Heart left ventricle (tissue), 16 donors: ENCODE results near the gene BMPER. TPM values are rescaled to one million over a fixed set of nuclear protein-coding genes. Genes with fewer than 3 reads are reported as not detected.

ENCODE experiments used
- ATAC-seq, 4 donors: fragments of 200-7000 bp; cut with Tn5 transposase; one replicate each; pipeline ENCODE4 v1.9.1; 2020 to 2022; ENCODE audit warnings: moderate library complexity in 4 of 4, mild to moderate bottlenecking in 3 of 4, moderate number of reproducible peaks in 1 of 4
- DNase-seq, 5 donors: peaks; one replicate each; pipeline ENCODE4 v3.0.0-alpha.2; 2020
- H3K27ac ChIP-seq, 12 donors: fragments of 200-600 bp; sonication (generic) in 4 of 12; one replicate each; pipeline versions ENCODE4 v1.5.0 to v1.8.0; 2016 to 2022; ENCODE audit warnings: mild to moderate bottlenecking in 2 of 12
- H3K27me3 ChIP-seq, 9 donors: fragments of 200-600 bp; sonication (generic) in 2 of 9; one replicate each; pipeline versions ENCODE4 v1.5.1 to v1.8.0; 2016 to 2022; ENCODE audit warnings: mild to moderate bottlenecking in 3 of 9
- H3K36me3 ChIP-seq, 9 donors: fragments of 200-600 bp; sonication (generic) in 2 of 9; one replicate each; pipeline versions ENCODE4 v1.5.0 to v1.8.0; 2018 to 2022; ENCODE audit warnings: mild to moderate bottlenecking in 2 of 9
- H3K4me1 ChIP-seq, 12 donors: fragments of 200-600 bp; sonication (generic) in 4 of 12; one replicate each; pipeline versions ENCODE4 v1.5.0 to v1.8.0; 2016 to 2022; ENCODE audit warnings: mild to moderate bottlenecking in 3 of 12
- H3K4me3 ChIP-seq, 12 donors: fragments of 200-600 bp; sonication (generic) in 4 of 12; one replicate each; pipeline versions ENCODE4 v1.5.0 to v1.8.0; 2017 to 2022; ENCODE audit warnings: mild to moderate bottlenecking in 9 of 12, moderate library complexity in 4 of 12
- H3K9me3 ChIP-seq, 12 donors: fragments of 200-600 bp; sonication (generic) in 4 of 12; one replicate each; pipeline versions ENCODE4 v1.5.0 to v1.8.0; 2016 to 2022; ENCODE audit warnings: mild to moderate bottlenecking in 1 of 12
- POLR2A ChIP-seq, 2 donors: fragments of 450-650 bp; IDR thresholded peaks; one replicate each; pipeline ENCODE4 v1.6.1; 2017; ENCODE audit warnings: antibody characterized with exemption in 2 of 2, mild to moderate bottlenecking in 2 of 2, moderate library complexity in 2 of 2
- WGBS, 4 donors: extraction: QIAGEN DNeasy Blood & Tissue Kit in 2 of 4; methylation state at CpG; one replicate each; pipeline versions ENCODE4 v1.1.5 to v1.1.7; 2013 to 2018; 5-methylcytosine and 5-hydroxymethylcytosine counted together
- intact Hi-C, 10 donors: fragments of 100-400 bp; cut with DNase I; formaldehyde crosslinking; loops; one replicate each; pipeline versions ENCODE4 v1.11.1 to v1.14.2; 2022
- polyA plus RNA-seq, 2 donors: library from polyadenylated mRNA; stranded (reverse); fragments of 200-250 nt; gene quantifications; one replicate each; pipeline ENCODE4 v1.2.3, GENCODE V29; 2013
- total RNA-seq, 9 donors: library from RNA; depleted of rRNA in 2 of 9; stranded (reverse); fragments of >200 nt in 2 of 9; fragmentation: NEBNext Ultra II Directional in 3 of 9; extraction: Animal tissue kit (Norgen Biotek cat#: 25700) in 3 of 9; gene quantifications; one replicate each; pipeline versions ENCODE4 v1.1.0 to v1.2.4, GENCODE V29; 2016 to 2023
- TF ChIP-seq, protein P1 (sequence below), 12 donors: fragments of 200-600 bp; sonication (generic) in 4 of 12; IDR thresholded peaks; one replicate each; pipeline versions ENCODE4 v1.5.0 to v1.8.0; 2018 to 2022; ENCODE audit warnings: antibody characterized with exemption in 12 of 12, mild to moderate bottlenecking in 5 of 12
- donor health status: ischemic (EF 13 %, LVEDD 7.1; RV severe dilation, severe dysfunction).
- donor health status: healthy with polysubstance abuse.
- donor health status: DM: no; HTN: yes; CAD: no.
- donor health status: DM: no; HTN: no; CAD: no.
- donor health status: ischemic (EF 25% LVEDD 6.9; RV normal size, moderate dysfunction).
- donor health status: ischemic (EF 25% LVEDD 5.7; RV mildly dilated, moderate dysfunction).
- donor health status: healthy.
- donor health status: DM: yes; HTN: yes; CAD: no.
- donor health status: ischemic (EF 35%, LVEDD 5.7; RV mildly dilated, moderate dysfunction).
- donor health status: nonischemic (EF 11% LVEDD 7.7; RV severe dilation, severe dysfunction).
- donor health status: DM: yes; HTN: yes; CAD: no.
- donor health status: PGD.
- donor health status: ischemic (EF 29% LVEDD 5.4; RV normal size, mild dysfunction).
- donor health status: nonischemic (EF 23%, LVEDD 6.1; RV moderate dilation, normal function).

The BMPER gene
- total and polyA plus RNA-seq, 11 donors: 0.05 to 4.2 (median 0.85) TPM

DNA sequence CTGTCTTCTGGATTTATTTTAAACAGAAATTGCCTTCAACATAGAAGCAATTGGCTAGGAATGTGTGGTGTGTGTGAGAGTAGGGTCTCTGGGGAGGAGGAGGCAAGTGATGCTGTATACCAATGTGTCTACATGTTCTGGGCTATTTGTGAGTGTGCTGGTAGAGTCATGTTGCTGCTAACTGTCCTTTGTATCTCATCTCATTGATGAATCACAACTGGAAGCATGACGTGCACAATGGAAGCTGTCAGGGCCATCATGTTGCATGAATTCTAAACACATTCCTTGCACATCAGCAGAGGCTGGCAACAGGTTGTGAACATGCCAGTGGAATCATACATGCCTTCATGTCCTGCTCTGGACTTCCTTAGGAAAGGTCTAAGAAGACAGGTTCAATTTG lies 199.7 kb downstream of the BMPER start:
- Histone ChIP-seq H3K4me1 (peaks cover 0 to 19% (median 0%) of the 10 kb centered on the region in 12 donors), H3K4me3 (no peak overlapping the region), H3K27ac (no peak overlapping the region), H3K36me3 (no peaks in the 10 kb centered on the region), H3K9me3 (no peaks in the 10 kb centered on the region), H3K27me3 (no peaks in the 10 kb centered on the region)
- ATAC-seq (no peak), DNase-seq (no peak)
- no peak for TF ChIP-seq POLR2A (IDR thresholded peaks at IDR 0.05)
- TF ChIP-seq, protein P1, sequence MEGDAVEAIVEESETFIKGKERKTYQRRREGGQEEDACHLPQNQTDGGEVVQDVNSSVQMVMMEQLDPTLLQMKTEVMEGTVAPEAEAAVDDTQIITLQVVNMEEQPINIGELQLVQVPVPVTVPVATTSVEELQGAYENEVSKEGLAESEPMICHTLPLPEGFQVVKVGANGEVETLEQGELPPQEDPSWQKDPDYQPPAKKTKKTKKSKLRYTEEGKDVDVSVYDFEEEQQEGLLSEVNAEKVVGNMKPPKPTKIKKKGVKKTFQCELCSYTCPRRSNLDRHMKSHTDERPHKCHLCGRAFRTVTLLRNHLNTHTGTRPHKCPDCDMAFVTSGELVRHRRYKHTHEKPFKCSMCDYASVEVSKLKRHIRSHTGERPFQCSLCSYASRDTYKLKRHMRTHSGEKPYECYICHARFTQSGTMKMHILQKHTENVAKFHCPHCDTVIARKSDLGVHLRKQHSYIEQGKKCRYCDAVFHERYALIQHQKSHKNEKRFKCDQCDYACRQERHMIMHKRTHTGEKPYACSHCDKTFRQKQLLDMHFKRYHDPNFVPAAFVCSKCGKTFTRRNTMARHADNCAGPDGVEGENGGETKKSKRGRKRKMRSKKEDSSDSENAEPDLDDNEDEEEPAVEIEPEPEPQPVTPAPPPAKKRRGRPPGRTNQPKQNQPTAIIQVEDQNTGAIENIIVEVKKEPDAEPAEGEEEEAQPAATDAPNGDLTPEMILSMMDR (IDR thresholded peaks at IDR 0.05): no peak
- WGBS, 4 donors: 80 to 94% (median 87%) methylated on average over 1 of the region's 1 CpG
- intact Hi-C loops: no loop called here

DNA sequence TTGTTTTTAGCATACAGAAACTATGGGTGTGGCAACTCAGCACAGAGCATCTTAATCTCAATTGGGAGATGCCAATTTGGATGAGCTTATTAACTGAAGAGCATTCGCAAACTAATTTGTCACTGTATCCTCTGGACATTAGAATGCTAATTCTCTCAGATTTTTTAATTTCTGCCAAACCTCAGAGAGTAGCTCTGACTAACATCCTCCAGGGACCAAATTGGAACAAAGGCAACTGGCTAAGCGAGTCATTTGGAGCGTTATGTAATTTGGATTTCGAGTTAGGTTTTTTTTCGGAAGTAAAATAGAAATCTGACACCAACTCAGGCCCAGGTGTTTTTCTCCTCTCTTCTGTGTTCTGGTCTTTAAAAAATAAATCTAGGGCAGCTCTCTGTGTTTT lies 201.9 kb downstream of the BMPER start:
- H3K36me3 ChIP-seq: no peaks in the 10 kb centered on the region
- intact Hi-C loops: no loop called here
- no peak overlapping the region for H3K4me3 ChIP-seq
- peaks cover 0 to 23% (median 0%) of the 10 kb centered on the region in 12 donors for H3K4me1 ChIP-seq
- 40 to 57% (median 52%) methylated on average over 5 of the region's 5 CpGs for WGBS, 4 donors
- no peaks in the 10 kb centered on the region for H3K27me3 ChIP-seq
- H3K27ac ChIP-seq: no peak overlapping the region
- no peak for TF ChIP-seq POLR2A (IDR thresholded peaks at IDR 0.05)
- DNase-seq (peak in 2 of 5 donors; percentile 36 to 43), ATAC-seq (peak; percentile 7 to 83 (median 58))
- no peaks in the 10 kb centered on the region for H3K9me3 ChIP-seq

DNA sequence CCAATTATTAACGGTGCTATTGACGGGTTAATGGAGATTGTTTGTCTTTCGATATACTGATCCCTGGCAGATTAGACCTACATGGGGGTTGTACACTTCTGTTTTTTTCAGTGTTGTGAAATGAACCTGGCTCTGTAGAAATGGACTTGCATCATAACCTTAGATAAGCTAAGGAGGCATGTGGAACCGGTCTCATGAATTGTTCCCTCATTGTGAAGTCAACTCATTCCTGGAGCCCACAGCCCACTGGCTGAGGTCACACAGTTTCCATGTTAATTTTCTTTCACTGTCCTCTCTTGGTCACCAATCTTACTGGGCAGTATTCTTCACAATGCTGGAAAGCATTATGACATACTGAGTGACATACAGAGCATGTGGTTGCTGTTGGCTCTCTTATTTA lies 202.8 kb downstream of the BMPER start:
- 67 to 81% (median 78%) methylated on average over 4 of the region's 4 CpGs for WGBS, 4 donors
- no peak for TF ChIP-seq POLR2A (IDR thresholded peaks at IDR 0.05)
- TF ChIP-seq, protein P1 (IDR thresholded peaks at IDR 0.05): no peak

DNA sequence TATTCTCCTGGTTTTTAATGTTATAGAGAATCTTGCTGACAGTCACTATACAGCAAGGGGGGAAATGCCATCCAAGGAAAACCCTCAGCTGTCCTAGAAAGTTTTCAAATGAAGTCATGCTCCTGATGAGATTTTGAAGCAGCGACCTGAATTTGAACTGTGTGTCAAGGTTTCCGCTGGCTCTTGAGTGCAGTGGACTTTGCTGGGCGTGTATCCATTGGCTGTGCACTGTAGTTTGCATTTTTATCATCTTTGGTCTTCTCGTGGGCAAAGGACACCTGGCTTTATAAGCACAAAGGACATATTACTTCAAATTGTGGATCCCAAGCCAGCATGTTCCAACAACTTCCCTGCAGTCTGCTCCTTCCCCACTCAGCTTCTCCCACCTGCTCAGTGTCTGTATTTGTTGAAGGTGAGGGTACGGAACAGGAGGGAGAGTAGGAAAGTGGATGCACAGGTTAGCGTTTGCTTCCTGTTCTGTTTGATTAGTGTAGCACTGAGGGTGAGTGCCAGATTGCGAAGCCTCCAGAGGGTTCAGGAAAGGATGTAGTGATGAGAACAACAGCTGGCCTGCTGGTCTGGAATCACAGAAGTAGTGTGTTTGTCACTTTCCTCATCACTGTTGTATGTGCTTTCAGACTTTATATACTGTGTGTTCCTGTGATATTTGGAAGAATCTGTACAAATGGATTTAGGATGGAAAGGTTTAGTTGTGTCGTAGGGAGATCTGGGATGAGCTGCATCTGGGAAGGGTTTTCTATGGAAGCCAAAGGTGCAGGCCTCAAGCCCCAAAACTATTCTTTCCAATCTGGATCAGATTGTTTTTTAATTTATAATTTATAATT lies 204.8 kb downstream of the BMPER start:
- peaks cover 0 to under 1% (median 0%) of the 10 kb centered on the region in 12 donors for H3K9me3 ChIP-seq
- H3K36me3 ChIP-seq: no peaks in the 10 kb centered on the region
- no peak overlapping the region for H3K4me3 ChIP-seq
- ATAC-seq (peak in 3 of 4 donors; percentile 10 to 31 (median 28)), DNase-seq (peak in 1 of 5 donors; percentile 31)
- no peak for TF ChIP-seq POLR2A (IDR thresholded peaks at IDR 0.05)
- TF ChIP-seq, protein P1 (IDR thresholded peaks at IDR 0.05): no peak
- no peak overlapping the region for H3K27ac ChIP-seq
- 44 to 56% (median 49%) methylated on average over 8 of the region's 8 CpGs for WGBS, 4 donors
- H3K27me3 ChIP-seq: no peaks in the 10 kb centered on the region
- intact Hi-C loops: no loop called here
- H3K4me1 ChIP-seq: peaks cover 0 to 23% (median 0%) of the 10 kb centered on the region in 12 donors

More for the DNA sequence above, 202.8 kb downstream of the BMPER start:
- Histone ChIP-seq H3K36me3 (no peaks in the 10 kb centered on the region), H3K4me3 (no peak overlapping the region), H3K4me1 (peaks cover 0 to 23% (median 0%) of the 10 kb centered on the region in 12 donors), H3K27ac (no peak overlapping the region), H3K9me3 (no peaks in the 10 kb centered on the region), H3K27me3 (no peaks in the 10 kb centered on the region)
- ATAC-seq (peak; percentile 53 to 88 (median 69)), DNase-seq (no peak)
- intact Hi-C loops: no loop called here
